DMS79 (cell line): ENCODE data around the gene MYO10.
"Not testable (repeated sequence)": the region's sequence is repeated elsewhere in the genome, so short reads cannot be mapped to it uniquely, and the experiment has no call there.

Experiments
- DNase-seq: peaks from one replicate; lab custom pipeline; 2025; lab: John Stamatoyannopoulos, UW

The MYO10 gene

GRCh38 chr5:16784088-16784487 lies 152.0 kb downstream of the MYO10 start:
- no peak for DNase-seq

GRCh38 chr5:16781828-16782626 lies 154.1 kb downstream of the MYO10 start:
- no peak for DNase-seq

- DNase-seq: no peak
Measured at GRCh38 chr5:16780325-16780724, 155.8 kb downstream of the MYO10 start.

GRCh38 chr5:16777432-16777831 lies 158.7 kb downstream of the MYO10 start:
- DNase-seq: no peak

GRCh38 chr5:16776611-16777251 lies 159.4 kb downstream of the MYO10 start:
- DNase-seq: no peak

GRCh38 chr5:16774806-16775205 lies 161.3 kb downstream of the MYO10 start:
- no peak for DNase-seq

GRCh38 chr5:16773991-16774390 lies 162.1 kb downstream of the MYO10 start:
- DNase-seq: no peak

GRCh38 chr5:16772556-16772955 lies 163.5 kb downstream of the MYO10 start:
- DNase-seq: no peak

- no peak for DNase-seq
Measured at GRCh38 chr5:16768184-16768583, 167.9 kb downstream of the MYO10 start.

- no peak for DNase-seq
Measured at GRCh38 chr5:16763211-16763610, 172.9 kb downstream of the MYO10 start.

- DNase-seq: no peak
Measured at GRCh38 chr5:16759147-16759773, 176.8 kb downstream of the MYO10 start.

GRCh38 chr5:16757989-16758501 lies 178.0 kb downstream of the MYO10 start:
- DNase-seq: no peak

GRCh38 chr5:16757577-16757976 lies 178.5 kb downstream of the MYO10 start:
- DNase-seq: not testable (repeated sequence)

GRCh38 chr5:16757146-16757545 lies 178.9 kb downstream of the MYO10 start:
- DNase-seq: no peak

GRCh38 chr5:16756692-16757091 lies 179.4 kb downstream of the MYO10 start:
- DNase-seq: no peak

- DNase-seq: no peak
Measured at GRCh38 chr5:16755641-16756040, 180.4 kb downstream of the MYO10 start.

- DNase-seq: no peak
Measured at GRCh38 chr5:16754601-16755000, 181.5 kb downstream of the MYO10 start.

GRCh38 chr5:16754086-16754485 lies 182.0 kb downstream of the MYO10 start:
- DNase-seq: no peak

- DNase-seq: no peak
Measured at GRCh38 chr5:16750445-16750844, 185.6 kb downstream of the MYO10 start.

- no peak for DNase-seq
Measured at GRCh38 chr5:16749626-16750025, 186.5 kb downstream of the MYO10 start.

GRCh38 chr5:16744164-16744880 lies 191.8 kb downstream of the MYO10 start:
- DNase-seq: no peak

GRCh38 chr5:16742938-16743337 lies 193.2 kb downstream of the MYO10 start:
- DNase-seq: peak; percentile 14
